Stimulated activated memory B cell treated with anti-CD40 and anti-IgM and Interleukin-4, amounts not matched to agents 10 μg/mL and 1 μg/mL and 100 μg/mL, for 72 hours (primary cell): ENCODE results near the gene HMOX1.

Experiments used
- ATAC-seq: fragments of 150-1000 bp; cut with Tn5 transposase; 2 replicates; pipeline ENCODE4 v1.10.0; 2021
- H3K27ac Mint-ChIP-seq: one replicate; pipeline ENCODE4 v1.8.0; 2022; ENCODE audit warnings: mild to moderate bottlenecking, mixed read lengths
- H3K27me3 Mint-ChIP-seq: one replicate; pipeline ENCODE4 v1.8.0; 2022; ENCODE audit warnings: mixed read lengths
- H3K36me3 Mint-ChIP-seq: one replicate; pipeline ENCODE4 v1.8.0; 2022; ENCODE audit warnings: mixed read lengths
- H3K4me1 Mint-ChIP-seq: one replicate; pipeline ENCODE4 v1.8.0; 2022; ENCODE audit warnings: mixed read lengths
- H3K4me3 Mint-ChIP-seq: one replicate; pipeline ENCODE4 v1.8.0; 2022; ENCODE audit warnings: mild to moderate bottlenecking, moderate library complexity, mixed read lengths
- H3K9me3 Mint-ChIP-seq: one replicate; pipeline ENCODE4 v1.8.0; 2022; ENCODE audit warnings: mixed read lengths

HMOX1 gene

GRCh38 chr22:35401863-35402262 lies 21.0 kb downstream of the HMOX1 start:
- peak overlapping the region; percentile 99 for H3K4me3 Mint-ChIP-seq
- H3K27ac Mint-ChIP-seq: peak overlapping the region; percentile 97
- H3K36me3 Mint-ChIP-seq: peaks cover 52% of the 10 kb centered on the region
- no peaks in the 10 kb centered on the region for H3K27me3 Mint-ChIP-seq
- ATAC-seq: no peak
- peaks cover 41% of the 10 kb centered on the region for H3K4me1 Mint-ChIP-seq
- no peaks in the 10 kb centered on the region for H3K9me3 Mint-ChIP-seq

- no peak for ATAC-seq
- Mint-ChIP-seq H3K27me3 (no peaks in the 10 kb centered on the region), H3K27ac (peak overlapping the region; percentile 97), H3K36me3 (peaks cover 67% of the 10 kb centered on the region), H3K9me3 (no peaks in the 10 kb centered on the region), H3K4me3 (no peak overlapping the region), H3K4me1 (peaks cover 46% of the 10 kb centered on the region)
These were observed 22.5 kb downstream of the HMOX1 start for GRCh38 chr22:35403356-35403755.

DNA sequence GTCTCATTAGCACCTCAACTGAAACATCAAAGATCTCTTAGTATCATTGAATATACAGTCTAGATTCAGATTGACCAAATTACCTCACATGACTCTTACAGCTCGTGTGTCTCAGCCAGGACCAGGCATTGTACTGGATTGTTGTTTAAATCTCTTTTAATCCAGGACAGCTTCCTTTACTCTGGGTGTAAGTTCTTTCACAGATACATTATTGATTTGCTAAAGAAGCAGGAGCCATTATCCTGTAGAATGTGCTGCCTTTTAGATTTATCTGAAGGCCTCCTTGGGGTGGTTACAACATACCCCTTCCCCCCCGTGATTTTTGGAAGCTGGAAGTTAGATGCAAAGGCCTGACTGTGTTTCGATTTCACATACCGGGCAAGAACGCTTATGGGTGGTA lies 23.3 kb downstream of the HMOX1 start:
- Mint-ChIP-seq H3K4me3 (no peak overlapping the region), H3K27me3 (no peaks in the 10 kb centered on the region), H3K9me3 (no peaks in the 10 kb centered on the region), H3K4me1 (peaks cover 48% of the 10 kb centered on the region), H3K36me3 (peaks cover 70% of the 10 kb centered on the region), H3K27ac (peak overlapping the region; percentile 97)
- no peak for ATAC-seq

DNA sequence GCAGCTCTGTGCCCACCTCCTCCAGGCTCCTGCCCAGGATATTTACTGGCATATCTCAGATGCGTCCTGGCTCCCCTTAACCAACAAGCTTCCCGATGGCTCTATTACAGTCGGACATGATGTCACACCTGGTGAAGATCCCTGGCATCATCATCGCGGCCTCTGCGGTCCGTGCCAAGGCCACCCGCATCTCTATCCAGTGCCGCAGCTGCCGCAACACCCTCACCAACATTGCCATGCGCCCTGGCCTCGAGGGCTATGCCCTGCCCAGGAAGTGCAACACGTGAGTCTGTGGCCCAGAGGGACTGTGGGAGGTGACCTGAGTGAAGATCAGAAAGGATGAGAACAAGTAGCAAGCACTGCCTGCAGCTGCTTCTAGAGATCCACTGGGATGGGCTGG lies 25.5 kb downstream of the HMOX1 start:
- no peak for ATAC-seq
- no peaks in the 10 kb centered on the region for H3K9me3 Mint-ChIP-seq
- H3K36me3 Mint-ChIP-seq: peaks cover 67% of the 10 kb centered on the region
- H3K27me3 Mint-ChIP-seq: no peaks in the 10 kb centered on the region
- H3K4me3 Mint-ChIP-seq: no peak overlapping the region
- H3K4me1 Mint-ChIP-seq: peaks cover 61% of the 10 kb centered on the region
- H3K27ac Mint-ChIP-seq: peak overlapping the region; percentile 94

GRCh38 chr22:35407362-35407761 lies 26.5 kb downstream of the HMOX1 start:
- Mint-ChIP-seq H3K4me3 (no peak overlapping the region), H3K27me3 (no peaks in the 10 kb centered on the region), H3K27ac (peak overlapping the region; percentile 94), H3K4me1 (peaks cover 61% of the 10 kb centered on the region), H3K9me3 (no peaks in the 10 kb centered on the region), H3K36me3 (peaks cover 70% of the 10 kb centered on the region)
- no peak for ATAC-seq

DNA sequence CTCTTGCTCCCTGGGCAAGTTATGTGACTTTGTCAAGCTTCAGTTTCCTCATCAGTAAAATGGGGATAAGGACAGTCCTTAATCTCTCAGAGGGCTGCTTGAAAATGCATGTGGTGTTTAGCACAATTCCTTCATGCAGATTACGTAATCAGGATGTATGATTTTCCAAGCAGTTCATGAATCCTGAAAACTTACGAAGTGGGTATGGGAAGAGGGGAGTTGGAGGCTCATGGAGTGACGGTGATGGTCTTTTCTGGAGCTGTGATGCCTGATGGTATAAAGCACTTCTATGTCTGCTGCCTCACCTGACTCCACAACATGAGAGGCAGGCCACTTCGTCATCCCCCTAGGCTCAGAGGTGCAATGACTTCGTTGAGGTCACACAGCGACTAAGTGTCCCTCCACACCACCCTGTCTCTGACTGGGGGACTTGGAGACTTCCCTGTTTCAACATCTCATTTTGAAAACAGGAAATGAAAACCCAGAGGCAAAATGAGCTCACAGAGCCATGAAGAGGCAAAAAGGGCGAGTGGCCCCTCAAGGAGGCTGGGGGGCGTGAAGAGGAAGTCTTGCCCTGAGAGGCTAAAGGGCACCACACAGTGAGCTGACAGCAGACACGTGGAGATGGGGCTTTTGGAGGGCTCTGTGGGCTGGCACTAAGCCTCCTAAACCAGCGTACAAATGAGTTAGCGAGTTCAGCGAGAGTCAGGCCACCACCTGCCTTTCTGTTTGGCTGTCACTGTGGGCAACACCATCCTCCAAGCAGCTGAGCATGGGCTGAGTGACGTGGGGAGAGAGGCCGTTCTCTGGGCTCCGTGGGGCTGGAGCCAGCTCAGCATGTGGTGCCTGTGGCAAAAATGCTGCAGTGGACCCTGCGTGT lies 29.1 kb downstream of the HMOX1 start:
- Mint-ChIP-seq H3K4me3 (peak overlapping the region; percentile 22), H3K9me3 (no peaks in the 10 kb centered on the region), H3K4me1 (peaks cover 56% of the 10 kb centered on the region), H3K36me3 (peaks cover 63% of the 10 kb centered on the region), H3K27me3 (no peaks in the 10 kb centered on the region), H3K27ac (peak overlapping the region; percentile 94)
- ATAC-seq: peak; percentile 96

GRCh38 chr22:35410663-35411034 lies 29.8 kb downstream of the HMOX1 start:
- Mint-ChIP-seq H3K27me3 (no peaks in the 10 kb centered on the region), H3K36me3 (peaks cover 69% of the 10 kb centered on the region), H3K27ac (peak overlapping the region; percentile 94), H3K4me1 (peaks cover 56% of the 10 kb centered on the region), H3K9me3 (no peaks in the 10 kb centered on the region), H3K4me3 (peak overlapping the region; percentile 85)
- peak; percentile 1 for ATAC-seq

DNA sequence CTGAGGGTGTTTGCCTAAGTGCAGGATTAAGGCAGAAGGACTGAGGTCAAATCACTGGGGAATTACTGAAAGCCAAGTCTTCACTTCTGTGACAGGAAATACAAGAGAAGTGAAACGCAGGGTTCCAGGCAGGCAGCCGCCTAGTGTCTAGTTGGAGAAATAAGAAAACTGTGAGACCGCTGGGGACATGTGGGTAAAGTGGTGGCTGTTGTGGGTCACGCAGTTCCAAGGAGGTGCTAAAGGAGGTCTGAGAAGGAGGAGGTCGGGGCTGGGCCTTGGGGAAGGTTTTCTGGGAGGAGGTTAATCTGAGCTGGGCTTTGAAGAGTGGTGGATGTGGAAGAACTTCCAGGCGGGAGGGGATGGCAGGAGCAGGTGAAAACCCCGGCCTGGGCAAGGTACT lies 30.2 kb downstream of the HMOX1 start:
- Mint-ChIP-seq H3K4me3 (peak overlapping the region; percentile 85), H3K9me3 (no peaks in the 10 kb centered on the region), H3K27ac (peak overlapping the region; percentile 94), H3K36me3 (peaks cover 70% of the 10 kb centered on the region), H3K27me3 (no peaks in the 10 kb centered on the region), H3K4me1 (peaks cover 56% of the 10 kb centered on the region)
- peak; percentile 67 for ATAC-seq

DNA sequence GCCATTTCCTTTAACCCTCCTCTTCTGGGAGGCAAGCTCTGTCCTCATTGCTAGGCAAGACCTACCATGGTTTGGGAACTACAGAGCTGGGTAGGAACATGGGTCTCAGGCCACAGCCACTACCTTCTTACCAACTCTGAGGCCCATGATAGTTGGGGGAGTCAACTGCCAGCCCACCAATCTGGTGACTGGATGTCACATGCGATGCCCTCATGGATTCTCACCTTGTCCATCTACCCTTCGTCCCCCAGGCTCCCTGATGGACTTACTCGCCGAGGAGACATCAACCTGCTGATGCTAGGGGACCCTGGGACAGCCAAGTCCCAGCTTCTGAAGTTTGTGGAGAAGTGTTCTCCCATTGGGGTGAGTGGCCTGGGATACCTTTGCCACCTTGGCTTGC lies 32.7 kb downstream of the HMOX1 start:
- ATAC-seq: no peak
- Mint-ChIP-seq H3K27ac (peak overlapping the region; percentile 17), H3K9me3 (no peaks in the 10 kb centered on the region), H3K4me1 (peaks cover 33% of the 10 kb centered on the region), H3K27me3 (no peaks in the 10 kb centered on the region), H3K36me3 (peaks cover 58% of the 10 kb centered on the region), H3K4me3 (no peak overlapping the region)

- ATAC-seq: no peak
- Mint-ChIP-seq H3K4me1 (peaks cover 13% of the 10 kb centered on the region), H3K4me3 (no peak overlapping the region), H3K9me3 (no peaks in the 10 kb centered on the region), H3K36me3 (peaks cover 73% of the 10 kb centered on the region), H3K27ac (no peak overlapping the region), H3K27me3 (no peaks in the 10 kb centered on the region)
These were observed 36.7 kb downstream of the HMOX1 start for GRCh38 chr22:35417606-35418005.

DNA sequence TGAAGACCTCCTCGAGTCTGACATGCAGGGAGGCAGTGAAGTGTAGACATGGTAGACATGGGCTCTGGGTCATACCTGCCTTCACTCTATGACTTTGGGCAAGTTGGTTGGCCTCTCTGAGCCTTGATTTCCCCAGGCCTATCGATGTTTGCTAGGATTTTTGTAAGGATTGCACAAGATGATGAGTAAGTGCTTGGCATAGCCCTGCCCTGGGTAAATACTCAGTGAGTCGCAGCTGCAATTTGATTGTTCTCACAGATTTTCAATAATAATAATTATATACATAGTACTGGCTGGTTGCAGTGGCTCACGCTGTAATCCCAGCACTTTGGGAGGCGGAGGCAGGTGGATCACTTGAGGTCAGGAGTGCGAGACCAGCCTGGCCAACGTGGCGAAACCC lies 37.2 kb downstream of the HMOX1 start:
- no peak for ATAC-seq
- peaks cover 12% of the 10 kb centered on the region for H3K4me1 Mint-ChIP-seq
- peaks cover 78% of the 10 kb centered on the region for H3K36me3 Mint-ChIP-seq
- H3K9me3 Mint-ChIP-seq: no peaks in the 10 kb centered on the region
- no peaks in the 10 kb centered on the region for H3K27me3 Mint-ChIP-seq
- no peak overlapping the region for H3K4me3 Mint-ChIP-seq
- no peak overlapping the region for H3K27ac Mint-ChIP-seq

- H3K4me1 Mint-ChIP-seq: peaks cover 12% of the 10 kb centered on the region
- no peak for ATAC-seq
- H3K27me3 Mint-ChIP-seq: no peaks in the 10 kb centered on the region
- no peak overlapping the region for H3K4me3 Mint-ChIP-seq
- H3K36me3 Mint-ChIP-seq: peaks cover 78% of the 10 kb centered on the region
- H3K27ac Mint-ChIP-seq: no peak overlapping the region
- no peaks in the 10 kb centered on the region for H3K9me3 Mint-ChIP-seq
These were observed 37.8 kb downstream of the HMOX1 start for GRCh38 chr22:35418731-35419130.

- H3K4me3 Mint-ChIP-seq: no peak overlapping the region
- H3K9me3 Mint-ChIP-seq: no peaks in the 10 kb centered on the region
- H3K4me1 Mint-ChIP-seq: peaks cover 20% of the 10 kb centered on the region
- peaks cover 83% of the 10 kb centered on the region for H3K36me3 Mint-ChIP-seq
- no peak for ATAC-seq
- no peak overlapping the region for H3K27ac Mint-ChIP-seq
- H3K27me3 Mint-ChIP-seq: no peaks in the 10 kb centered on the region
These were observed 38.9 kb downstream of the HMOX1 start for GRCh38 chr22:35419756-35420155.

GRCh38 chr22:35421121-35421520 lies 40.2 kb downstream of the HMOX1 start:
- Mint-ChIP-seq H3K27ac (no peak overlapping the region), H3K9me3 (no peaks in the 10 kb centered on the region), H3K36me3 (peaks cover 80% of the 10 kb centered on the region)

DNA sequence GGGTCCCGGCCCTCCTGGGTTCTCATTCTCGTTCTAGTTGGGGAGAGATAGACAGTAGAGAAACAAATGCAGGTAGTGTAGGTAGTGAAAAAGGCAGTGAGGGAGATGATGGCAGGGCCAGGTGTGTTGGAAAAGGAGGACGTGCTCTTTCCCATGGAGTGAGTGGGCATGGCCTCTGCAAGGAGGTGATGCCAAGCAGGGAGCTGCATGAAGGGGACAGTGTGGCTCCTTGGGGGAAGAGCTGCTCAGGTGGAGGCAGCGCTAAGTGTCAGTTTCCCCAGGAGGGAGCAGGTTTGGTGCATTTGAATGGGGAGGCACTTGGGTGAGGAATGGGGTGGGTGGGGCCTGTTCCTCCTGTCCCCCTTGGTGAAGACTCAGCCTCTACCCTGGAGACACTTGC lies 41.2 kb downstream of the HMOX1 start:
- no peaks in the 10 kb centered on the region for H3K27me3 Mint-ChIP-seq
- H3K4me1 Mint-ChIP-seq: peaks cover 29% of the 10 kb centered on the region
- no peak for ATAC-seq
- H3K9me3 Mint-ChIP-seq: no peaks in the 10 kb centered on the region
- H3K27ac Mint-ChIP-seq: no peak overlapping the region
- H3K4me3 Mint-ChIP-seq: no peak overlapping the region
- H3K36me3 Mint-ChIP-seq: peaks cover 72% of the 10 kb centered on the region

More at GRCh38 chr22:35421121-35421520, 40.2 kb downstream of the HMOX1 start:
- Mint-ChIP-seq H3K4me3 (no peak overlapping the region), H3K27me3 (no peaks in the 10 kb centered on the region), H3K4me1 (peaks cover 29% of the 10 kb centered on the region)
- ATAC-seq: no peak

DNA sequence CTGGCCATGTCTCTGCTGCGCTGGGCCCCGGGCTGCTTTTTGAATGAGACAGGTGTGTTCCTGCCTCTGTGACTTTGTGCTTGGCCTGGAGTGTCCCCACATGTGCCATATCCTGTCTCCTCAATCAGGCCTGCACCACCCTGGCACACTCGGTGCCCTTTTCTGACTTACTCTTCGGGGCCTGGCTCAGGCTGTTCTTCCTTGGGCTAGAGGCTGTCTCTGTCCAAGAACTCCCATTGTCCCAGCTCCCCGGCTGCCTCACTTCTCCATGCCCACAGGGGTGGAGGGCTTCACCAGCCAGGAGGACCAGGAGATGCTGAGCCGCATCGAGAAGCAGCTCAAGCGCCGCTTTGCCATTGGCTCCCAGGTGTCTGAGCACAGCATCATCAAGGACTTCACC lies 42.0 kb downstream of the HMOX1 start:
- Mint-ChIP-seq H3K4me1 (peaks cover 29% of the 10 kb centered on the region), H3K27ac (peak overlapping the region; percentile 54), H3K4me3 (no peak overlapping the region), H3K9me3 (no peaks in the 10 kb centered on the region), H3K27me3 (no peaks in the 10 kb centered on the region), H3K36me3 (peaks cover 67% of the 10 kb centered on the region)
- no peak for ATAC-seq
